K562 (cell line): Measurements from ENCODE around the gene CAMSAP3. TPM values are rescaled to one million over a fixed set of nuclear protein-coding genes. Genes with fewer than 3 reads are reported as not detected.

Experiments
- ATAC-seq: fragments of 200-7000 bp; cut with Tn5 transposase; 3 replicates; pipeline ENCODE4 v1.9.1; 2020; ENCODE audit warnings: moderate library complexity
- BruUV-seq: library from RNA; stranded (reverse); fragments of 400-500 nt; replicated peaks from 2 replicates; lab custom pipeline; 2021; lab: Mats Ljungman, UMichigan
- CTCF ChIA-PET: fragments of 300-600 bp; formaldehyde crosslinking; extraction: SDS; loops from one replicate; lab custom pipeline; 2021; ENCODE audit warnings: low intra/inter-chr PET ratio; lab: Yijun Ruan, JAX
- POLR2A ChIA-PET: fragments of 300-600, 350-650 bp; sonication (Branson Sonifier 250); formaldehyde crosslinking; extraction: SDS; loops from one replicate; lab custom pipeline; 2021; ENCODE audit warnings: antibody characterized with exemption, inconsistent platforms; lab: Yijun Ruan, JAX
- DNase-seq, 4 experiments: peaks; one replicate each; pipeline versions ENCODE4 v3.0.0 to v3.0.0-alpha.2; 2011 to 2018; ENCODE audit warnings: low spot score in 3 of 4, mixed read lengths in 3 of 4; ENCODE audit errors: extremely low read depth in 1 of 4
- FAIRE-seq: peaks from 2 replicates; lab custom pipeline; 2011; peaks lifted over from hg19 to GRCh38; lab: Jason Lieb, UNC
- H2AFZ ChIP-seq: 2 replicates; pipeline ENCODE4 v1.6.0; 2011; ENCODE audit warnings: low read depth, low read length, control low read depth, inconsistent platforms
- H3K27ac ChIP-seq: fragments of 200-600 bp; 3 replicates; pipeline ENCODE4 v1.8.0; 2011; ENCODE audit warnings: low read depth, mild to moderate bottlenecking, control low read depth, inconsistent platforms, low read length, moderate library complexity, mixed read lengths; ENCODE audit errors: extremely low read depth
- H3K27me3 ChIP-seq, 2 experiments: fragments of 300-600 bp in 1 of 2; 2 replicates in 1 of 2; 3 replicates in 1 of 2; pipeline versions ENCODE4 v1.6.0 to v1.8.0; 2011; ENCODE audit warnings: inconsistent platforms in 2 of 2, low read length in 2 of 2, mild to moderate bottlenecking in 1 of 2, mixed read lengths in 1 of 2, moderate library complexity in 1 of 2; ENCODE audit not compliant: control insufficient read depth in 2 of 2, insufficient read depth in 2 of 2
- H3K36me3 ChIP-seq: fragments of 300-600 bp; 3 replicates; pipeline ENCODE4 v1.8.0; 2011; ENCODE audit warnings: mild to moderate bottlenecking, low read length, inconsistent platforms; ENCODE audit not compliant: control insufficient read depth, insufficient read depth
- H3K4me1 ChIP-seq, 2 experiments: fragments of 200-600 bp in 1 of 2; replicated peaks in 1 of 2; 2 replicates in 1 of 2; 3 replicates in 1 of 2; pipeline versions ENCODE4 v1.5.1 to v1.8.0; 2011; ENCODE audit warnings: inconsistent platforms in 2 of 2, low read length in 2 of 2, mild to moderate bottlenecking in 1 of 2, mixed read lengths in 1 of 2, moderate library complexity in 1 of 2; ENCODE audit not compliant: control insufficient read depth in 2 of 2, insufficient read depth in 2 of 2
- H3K4me2 ChIP-seq: 2 replicates; pipeline ENCODE4 v1.6.1; 2011; ENCODE audit warnings: low read length, control low read depth, inconsistent platforms, mixed read lengths; ENCODE audit not compliant: insufficient read depth
- H3K4me3 ChIP-seq: fragments of 200-600 bp; sonication (generic), shearing (Covaris generic); 2 replicates; pipeline ENCODE4 v1.5.1; 2016; ENCODE audit warnings: control low read depth, inconsistent platforms
- H3K79me2 ChIP-seq: fragments of 200-600 bp; 3 replicates; pipeline ENCODE4 v1.8.0; 2011; ENCODE audit warnings: low read length, inconsistent platforms; ENCODE audit not compliant: control insufficient read depth, insufficient read depth
- H3K9ac ChIP-seq, 2 experiments: 2 replicates each; pipeline versions ENCODE4 v1.6.0 to v1.6.1; 2011; ENCODE audit warnings: low read depth in 2 of 2, low read length in 2 of 2, control low read depth in 1 of 2, inconsistent platforms in 1 of 2, mild to moderate bottlenecking in 1 of 2, mixed read lengths in 1 of 2; ENCODE audit not compliant: insufficient read depth in 1 of 2
- H3K9me1 ChIP-seq: one replicate; pipeline ENCODE4 v1.6.0; 2011; ENCODE audit warnings: inconsistent platforms, mild to moderate bottlenecking, low read length, moderate library complexity; ENCODE audit not compliant: control insufficient read depth, insufficient read depth
- H3K9me3 ChIP-seq: replicated peaks from 2 replicates; pipeline ENCODE4 v1.5.1; 2011; ENCODE audit warnings: low read depth, low read length, inconsistent platforms; ENCODE audit not compliant: control insufficient read depth, insufficient read depth
- H4K20me1 ChIP-seq: replicated peaks from 2 replicates; pipeline ENCODE4 v1.6.1; 2011; ENCODE audit warnings: low read length, inconsistent platforms, mixed read lengths; ENCODE audit not compliant: control insufficient read depth, insufficient read depth
- ETV1 ChIP-seq: fragments of 450-650 bp; conservative IDR thresholded peaks from 2 replicates; pipeline ENCODE4 v1.6.1; 2016; ENCODE audit warnings: missing genetic modification characterization, control low read depth, low read depth, missing compliant biosample characterization
- WGBS: fragments of 100-300 bp; shearing (Covaris generic); methylation state at CpG from one replicate; pipeline ENCODE4 v1.1.6; 2016; ENCODE audit warnings: low coverage, mixed read lengths; ENCODE audit not compliant: insufficient coverage; ENCODE audit errors: missing lambda C conversion rate; 5-methylcytosine and 5-hydroxymethylcytosine counted together
- in situ Hi-C: fragments of 300-500 bp; cut with MboI; formaldehyde crosslinking; loops from 4 replicates; pipeline ENCODE4 v1.15.0; 2018; ENCODE audit warnings: inconsistent platforms, mixed read lengths
- intact Hi-C: fragments of 100-400 bp; cut with micrococcal nuclease; formaldehyde crosslinking; loops from 2 replicates; pipeline ENCODE4 v1.14.2; 2022
- polyA plus RNA-seq, 8 experiments: library from polyadenylated mRNA; depleted of rRNA in 4 of 8; stranded (reverse) in 5 of 8; unstranded in 3 of 8; fragments of >200 nt; fragmentation: Nextera tagmentation in 2 of 8; fragmentation: Illumina TruSeq in 1 of 8; extraction: Ambion mirVana in 2 of 8; extraction: Trizol in 1 of 8; gene quantifications; 2 replicates each; pipeline versions ENCODE4 v1.2.1 to v1.2.3, GENCODE V29; 2011 to 2014; ENCODE audit warnings: inconsistent platforms in 1 of 8, missing spikeins in 1 of 8
- total RNA-seq, 7 experiments: library from RNA; depleted of rRNA in 6 of 7; stranded (reverse); fragments of >200 nt in 6 of 7; fragmentation: Illumina TruSeq in 2 of 7; extraction: Trizol in 2 of 7; gene quantifications; 2 replicates each; pipeline versions ENCODE4 v1.2.1 to v1.2.3, GENCODE V29; 2011 to 2021; ENCODE audit warnings: low replicate concordance in 1 of 7
- TF ChIP-seq, protein P1 (sequence below): fragments of 250-450 bp; sonication (Bioruptor Pico); IDR thresholded peaks from 2 replicates; pipeline ENCODE4 v1.5.0; 2020; ENCODE audit warnings: mild to moderate bottlenecking, borderline replicate concordance

CAMSAP3 gene
- total and polyA plus RNA-seq, 9 of the 15 experiments (the other 6 are each of a cell fraction or from before 2014, with no cell fraction given) = 0.01 to 0.89 (median 0.22) TPM; not detected in 1

DNA sequence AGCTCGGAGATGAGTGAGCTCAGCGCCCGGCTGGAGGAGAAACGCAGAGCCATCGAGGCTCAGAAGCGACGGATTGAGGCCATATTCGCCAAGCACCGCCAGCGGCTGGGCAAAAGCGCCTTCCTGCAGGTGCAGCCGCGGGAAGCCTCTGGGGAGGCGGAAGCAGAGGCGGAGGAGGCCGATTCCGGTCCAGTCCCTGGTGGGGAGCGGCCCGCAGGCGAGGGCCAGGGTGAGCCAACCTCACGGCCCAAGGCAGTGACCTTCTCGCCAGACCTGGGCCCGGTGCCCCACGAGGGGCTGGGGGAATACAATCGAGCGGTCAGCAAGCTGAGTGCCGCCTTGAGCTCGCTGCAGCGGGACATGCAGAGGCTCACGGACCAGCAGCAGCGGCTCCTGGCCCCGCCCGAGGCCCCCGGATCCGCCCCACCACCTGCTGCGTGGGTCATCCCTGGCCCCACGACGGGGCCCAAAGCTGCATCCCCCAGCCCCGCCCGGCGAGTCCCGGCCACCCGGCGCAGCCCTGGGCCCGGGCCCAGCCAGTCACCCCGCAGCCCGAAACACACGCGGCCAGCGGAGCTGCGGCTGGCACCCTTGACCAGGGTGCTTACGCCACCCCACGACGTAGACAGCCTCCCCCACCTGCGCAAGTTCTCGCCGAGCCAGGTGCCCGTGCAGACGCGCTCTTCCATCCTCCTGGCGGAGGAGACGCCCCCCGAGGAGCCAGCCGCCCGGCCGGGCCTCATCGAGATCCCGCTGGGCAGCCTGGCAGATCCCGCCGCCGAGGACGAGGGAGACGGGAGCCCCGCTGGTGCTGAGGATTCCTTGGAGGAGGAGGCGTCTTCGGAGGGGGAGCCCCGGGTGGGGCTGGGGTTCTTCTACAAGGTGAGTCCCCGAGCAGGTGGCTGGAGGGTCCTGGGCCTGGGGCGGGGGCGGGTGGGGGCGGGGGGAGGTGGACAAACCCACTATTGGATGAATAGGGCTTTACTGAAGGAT is 16.9 kb downstream of the CAMSAP3 start:
- TF ChIP-seq, protein P1, sequence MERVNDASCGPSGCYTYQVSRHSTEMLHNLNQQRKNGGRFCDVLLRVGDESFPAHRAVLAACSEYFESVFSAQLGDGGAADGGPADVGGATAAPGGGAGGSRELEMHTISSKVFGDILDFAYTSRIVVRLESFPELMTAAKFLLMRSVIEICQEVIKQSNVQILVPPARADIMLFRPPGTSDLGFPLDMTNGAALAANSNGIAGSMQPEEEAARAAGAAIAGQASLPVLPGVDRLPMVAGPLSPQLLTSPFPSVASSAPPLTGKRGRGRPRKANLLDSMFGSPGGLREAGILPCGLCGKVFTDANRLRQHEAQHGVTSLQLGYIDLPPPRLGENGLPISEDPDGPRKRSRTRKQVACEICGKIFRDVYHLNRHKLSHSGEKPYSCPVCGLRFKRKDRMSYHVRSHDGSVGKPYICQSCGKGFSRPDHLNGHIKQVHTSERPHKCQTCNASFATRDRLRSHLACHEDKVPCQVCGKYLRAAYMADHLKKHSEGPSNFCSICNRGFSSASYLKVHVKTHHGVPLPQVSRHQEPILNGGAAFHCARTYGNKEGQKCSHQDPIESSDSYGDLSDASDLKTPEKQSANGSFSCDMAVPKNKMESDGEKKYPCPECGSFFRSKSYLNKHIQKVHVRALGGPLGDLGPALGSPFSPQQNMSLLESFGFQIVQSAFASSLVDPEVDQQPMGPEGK (CRISPR knock-in tag) = no peak
- TF ChIP-seq ETV1 (tag) = 0 out of 2 replicates have a peak, but pooled peaks have one; percentile 28
- TF ChIP-seq, all 486 proteins: peak for 1
- in situ Hi-C loops = no loop called here
- POLR2A ChIA-PET = interaction anchor here (0.6 to 1.3 kb wide), 4 partner anchors 16 to 163 kb away, joined by 3 to 5 read pairs (median 3); no protein-coding TSS in a partner anchor
- H3K27me3 ChIP-seq = peaks cover 9 to 35% of the 10 kb centered on the region in 2 experiments; a peak in 3 of 5 replicates
- no peaks in the 10 kb centered on the region for H3K9me3 ChIP-seq
- H3K4me3 ChIP-seq = no peak overlapping the region
- H3K9me1 ChIP-seq = no peaks in the 10 kb centered on the region
- FAIRE-seq (no peak), DNase-seq (no peak), ATAC-seq (peak; percentile 33)
- BruUV-seq = no TSS peak
- H4K20me1 ChIP-seq = 0 out of 2 replicates have a peak, but pooled peaks cover 6% of the 10 kb centered on the region
- no peaks in the 10 kb centered on the region for H3K79me2 ChIP-seq
- WGBS = 7% methylated on average over 43 of the region's 81 CpGs
- H3K36me3 ChIP-seq = no peaks in the 10 kb centered on the region
- CTCF ChIA-PET = no interaction called here
- no peak overlapping the region for H2AFZ ChIP-seq
- 0 out of 4 replicates have a peak overlapping the region, but pooled peaks of 1 of the 2 experiments have one; percentile 14 for H3K9ac ChIP-seq
- H3K4me1 ChIP-seq = peaks cover 0 to 49% of the 10 kb centered on the region in 2 experiments; a peak in 3 of 5 replicates
- H3K4me2 ChIP-seq = no peak overlapping the region
- no peak overlapping the region for H3K27ac ChIP-seq
- intact Hi-C loops = no loop called here
